ENCODE measurements around the gene NLGN1. TPM values are rescaled to one million over a fixed set of nuclear protein-coding genes. Genes with fewer than 3 reads are reported as not detected.
A peak's percentile ranks its signal among the peaks of the same experiment; 100 is the strongest.

NLGN1 gene
- total and polyA plus RNA-seq, 2 experiments from 2014 or later, result 14.3 to 20.1 TPM

DNA sequence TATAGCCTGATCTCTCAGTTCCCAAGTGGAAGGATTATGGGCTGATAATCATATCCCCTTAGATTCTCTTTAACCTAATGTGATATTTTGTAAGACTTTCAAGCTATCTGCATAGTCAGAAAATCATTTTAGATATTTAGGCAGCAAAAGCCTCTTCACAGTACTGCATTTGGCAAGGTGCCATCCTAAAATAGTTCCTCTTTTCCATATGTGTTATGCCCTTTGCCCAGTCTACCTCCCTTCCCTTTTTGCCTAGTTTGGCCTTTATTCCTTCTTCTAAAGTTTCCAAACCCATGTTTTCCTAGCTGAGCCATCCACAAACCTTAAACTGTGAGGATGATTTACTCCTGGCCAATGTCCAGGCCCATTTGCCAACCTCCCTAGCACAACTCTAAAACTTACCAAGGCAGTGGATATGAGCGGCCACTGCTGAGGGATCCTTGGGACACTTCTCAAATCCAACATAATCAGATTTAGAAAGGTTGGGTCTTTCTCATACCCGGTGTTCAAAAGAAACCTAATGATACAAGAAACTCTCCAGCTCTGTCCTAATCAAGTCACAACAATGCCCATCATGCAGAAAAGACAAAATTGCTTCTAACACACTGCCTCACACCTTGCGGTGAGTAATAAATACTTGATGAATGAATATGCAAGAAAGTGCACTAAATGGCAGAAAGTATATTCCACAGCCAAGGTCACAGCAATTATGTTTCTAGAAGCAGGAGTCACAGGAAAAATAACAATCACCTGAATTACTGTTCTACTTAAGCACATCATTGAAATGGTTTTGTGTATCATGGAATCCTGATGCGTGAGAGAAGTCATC lies 493.9 kb downstream of the NLGN1 start:
- H3K27ac ChIP-seq, result no peak overlapping the region
- peak; percentile 32 for DNase-seq
- no peak for TF ChIP-seq EZH2 (IDR thresholded peaks at IDR 0.05; ENCODE audit: insufficient read depth, poor library complexity, severe bottlenecking)
- TF ChIP-seq EZH2phosphoT487 (IDR thresholded peaks at IDR 0.05; ENCODE audit: insufficient read depth, low read depth), result no peak
- no peak overlapping the region for H3K4me3 ChIP-seq
- WGBS, 2 experiments (ENCODE audit: low coverage in 1 of 2, low lambda C conversion rate in 2 of 2, missing lambda C conversion rate in 2 of 2), result 95 to 96% methylated on average over 4 of the region's 4 CpGs
- H3F3A ChIP-seq (ENCODE audit: insufficient read depth), result peaks cover 40% of the 10 kb centered on the region
- H3K4me1 ChIP-seq (ENCODE audit: insufficient read depth), result peaks cover 46% of the 10 kb centered on the region
- in situ Hi-C loops (cut with MboI), result no loop called here
- no peaks in the 10 kb centered on the region for H3K9me2 ChIP-seq (ENCODE audit: insufficient read depth)
- H3K79me2 ChIP-seq (ENCODE audit: insufficient read depth), result no peaks in the 10 kb centered on the region
- H3K9ac ChIP-seq, result no peak overlapping the region
- no peaks in the 10 kb centered on the region for H4K20me1 ChIP-seq (ENCODE audit: insufficient read depth)
- no peaks in the 10 kb centered on the region for H3K9me3 ChIP-seq (ENCODE audit: low read depth)
- no peak overlapping the region for H2AFZ ChIP-seq
- H3K4me2 ChIP-seq (ENCODE audit: unreplicated experiment), result no peak overlapping the region
- no peaks in the 10 kb centered on the region for H3K27me3 ChIP-seq (replicated peaks; ENCODE audit: insufficient read depth)
- H3K36me3 ChIP-seq (ENCODE audit: low read depth), result no peaks in the 10 kb centered on the region

- no peaks in the 10 kb centered on the region for H3K27me3 ChIP-seq (replicated peaks; ENCODE audit: insufficient read depth)
- no peaks in the 10 kb centered on the region for H3K9me2 ChIP-seq (ENCODE audit: insufficient read depth)
- peaks cover 46% of the 10 kb centered on the region for H3K4me1 ChIP-seq (ENCODE audit: insufficient read depth)
- no peak overlapping the region for H3K9ac ChIP-seq
- DNase-seq, result peak; percentile 58
- H3K27ac ChIP-seq, result peak overlapping the region; percentile 55
- no peaks in the 10 kb centered on the region for H3K36me3 ChIP-seq (ENCODE audit: low read depth)
- no peak for TF ChIP-seq EZH2 (IDR thresholded peaks at IDR 0.05; ENCODE audit: insufficient read depth, poor library complexity, severe bottlenecking)
- TF ChIP-seq EZH2phosphoT487 (IDR thresholded peaks at IDR 0.05; ENCODE audit: insufficient read depth, low read depth), result no peak
- in situ Hi-C loops (cut with MboI), result no loop called here
- no peak overlapping the region for H3K4me2 ChIP-seq (ENCODE audit: unreplicated experiment)
- H4K20me1 ChIP-seq (ENCODE audit: insufficient read depth), result no peaks in the 10 kb centered on the region
- H3K4me3 ChIP-seq, result no peak overlapping the region
- H3K9me3 ChIP-seq (ENCODE audit: low read depth), result no peaks in the 10 kb centered on the region
- H2AFZ ChIP-seq, result no peak overlapping the region
- H3F3A ChIP-seq (ENCODE audit: insufficient read depth), result peaks cover 40% of the 10 kb centered on the region
- 19 to 22% methylated on average over 4 of the region's 4 CpGs for WGBS, 2 experiments (ENCODE audit: low coverage in 1 of 2, low lambda C conversion rate in 2 of 2, missing lambda C conversion rate in 2 of 2)
- no peaks in the 10 kb centered on the region for H3K79me2 ChIP-seq (ENCODE audit: insufficient read depth)
Measured at GRCh38 chr3:173892547-173892946, 495.0 kb downstream of the NLGN1 start.

- 41 to 42% methylated on average over 4 of the region's 4 CpGs for WGBS, 2 experiments (ENCODE audit: low coverage in 1 of 2, low lambda C conversion rate in 2 of 2, missing lambda C conversion rate in 2 of 2)
- no peak overlapping the region for H3K4me3 ChIP-seq
- peaks cover 46% of the 10 kb centered on the region for H3K4me1 ChIP-seq (ENCODE audit: insufficient read depth)
- H3K36me3 ChIP-seq (ENCODE audit: low read depth), result no peaks in the 10 kb centered on the region
- H4K20me1 ChIP-seq (ENCODE audit: insufficient read depth), result no peaks in the 10 kb centered on the region
- H3F3A ChIP-seq (ENCODE audit: insufficient read depth), result peaks cover 40% of the 10 kb centered on the region
- H3K9ac ChIP-seq, result no peak overlapping the region
- TF ChIP-seq EZH2phosphoT487 (IDR thresholded peaks at IDR 0.05; ENCODE audit: insufficient read depth, low read depth), result no peak
- TF ChIP-seq EZH2 (IDR thresholded peaks at IDR 0.05; ENCODE audit: insufficient read depth, poor library complexity, severe bottlenecking), result no peak
- H2AFZ ChIP-seq, result no peak overlapping the region
- in situ Hi-C loops (cut with MboI), result no loop called here
- H3K27me3 ChIP-seq (replicated peaks; ENCODE audit: insufficient read depth), result no peaks in the 10 kb centered on the region
- H3K4me2 ChIP-seq (ENCODE audit: unreplicated experiment), result no peak overlapping the region
- peak overlapping the region; percentile 55 for H3K27ac ChIP-seq
- no peaks in the 10 kb centered on the region for H3K9me2 ChIP-seq (ENCODE audit: insufficient read depth)
- H3K9me3 ChIP-seq (ENCODE audit: low read depth), result no peaks in the 10 kb centered on the region
- no peaks in the 10 kb centered on the region for H3K79me2 ChIP-seq (ENCODE audit: insufficient read depth)
- peak; percentile 93 for DNase-seq
Measured at GRCh38 chr3:173893066-173893465, 495.5 kb downstream of the NLGN1 start.

- no peak overlapping the region for H3K9ac ChIP-seq
- peaks cover 45% of the 10 kb centered on the region for H3K4me1 ChIP-seq (ENCODE audit: insufficient read depth)
- no peak overlapping the region for H3K4me3 ChIP-seq
- DNase-seq, result peak; percentile 23
- no peaks in the 10 kb centered on the region for H4K20me1 ChIP-seq (ENCODE audit: insufficient read depth)
- peak overlapping the region; percentile 55; the same call in 1 of the 2 replicates for H3K27ac ChIP-seq
- no peaks in the 10 kb centered on the region for H3K79me2 ChIP-seq (ENCODE audit: insufficient read depth)
- in situ Hi-C loops (cut with MboI), result no loop called here
- no peak overlapping the region for H3K4me2 ChIP-seq (ENCODE audit: unreplicated experiment)
- no peak for TF ChIP-seq EZH2phosphoT487 (IDR thresholded peaks at IDR 0.05; ENCODE audit: insufficient read depth, low read depth)
- TF ChIP-seq EZH2 (IDR thresholded peaks at IDR 0.05; ENCODE audit: insufficient read depth, poor library complexity, severe bottlenecking), result no peak
- peaks cover 40% of the 10 kb centered on the region for H3F3A ChIP-seq (ENCODE audit: insufficient read depth)
- no peaks in the 10 kb centered on the region for H3K9me2 ChIP-seq (ENCODE audit: insufficient read depth)
- no peak overlapping the region for H2AFZ ChIP-seq
- H3K27me3 ChIP-seq (replicated peaks; ENCODE audit: insufficient read depth), result no peaks in the 10 kb centered on the region
- no peaks in the 10 kb centered on the region for H3K36me3 ChIP-seq (ENCODE audit: low read depth)
- H3K9me3 ChIP-seq (ENCODE audit: low read depth), result no peaks in the 10 kb centered on the region
- WGBS, 2 experiments (ENCODE audit: low coverage in 1 of 2, low lambda C conversion rate in 2 of 2, missing lambda C conversion rate in 2 of 2), result 66 to 75% methylated on average over 2 of the region's 2 CpGs
Measured at GRCh38 chr3:173893835-173894234, 496.3 kb downstream of the NLGN1 start.

Measured in GM23248 (cell line).